Stimulated activated CD8-positive, alpha-beta memory T cell treated with anti-CD3 and anti-CD28 coated beads, Interleukin-4, amount 100 ng/mL, for 24 hours (primary cell): ENCODE measurements around the gene CTRB2.

Source experiments
- DNase-seq: peaks from one replicate; pipeline ENCODE4 v3.0.0-alpha.2; 2020; ENCODE audit warnings: low read depth

Gene CTRB2

GRCh38 chr16:75160386-75160785, 46.6 kb downstream of the CTRB2 start:
- DNase-seq = no peak
